Parathyroid adenoma (tissue), 2 donors: Measurements from ENCODE around the gene SYNJ2.

Source experiments
- H2AFZ ChIP-seq: fragments of 300-600 bp; sonication (generic); one replicate; pipeline ENCODE4 v1.7.0; 2017; ENCODE audit warnings: antibody characterized with exemption, mild to moderate bottlenecking
- H3K27ac ChIP-seq: fragments of 300-600 bp; sonication (generic); one replicate; pipeline ENCODE4 v1.7.0; 2017
- H3K27me3 ChIP-seq: fragments of 300-600 bp; sonication (generic); one replicate; pipeline ENCODE4 v1.7.0; 2017; ENCODE audit warnings: low read length; ENCODE audit not compliant: control insufficient read depth, insufficient read depth
- H3K36me3 ChIP-seq: fragments of 300-600 bp; sonication (generic); one replicate; pipeline ENCODE4 v1.7.0; 2017; ENCODE audit warnings: low read length; ENCODE audit not compliant: control insufficient read depth, insufficient read depth
- H3K4me1 ChIP-seq: fragments of 300-600 bp; sonication (generic); one replicate; pipeline ENCODE4 v1.7.0; 2017; ENCODE audit warnings: control low read depth
- H3K4me2 ChIP-seq: fragments of 300-600 bp; sonication (generic); one replicate; pipeline ENCODE4 v1.7.0; 2017; ENCODE audit warnings: low read length
- H3K4me3 ChIP-seq: fragments of 300-600 bp; sonication (generic); one replicate; pipeline ENCODE4 v1.7.0; 2017; ENCODE audit warnings: low read depth, low read length
- H3K79me2 ChIP-seq: fragments of 300-600 bp; sonication (generic); one replicate; pipeline ENCODE4 v1.7.0; 2017; ENCODE audit warnings: control low read depth
- H3K9ac ChIP-seq: fragments of 300-600 bp; sonication (generic); one replicate; pipeline ENCODE4 v1.7.0; 2017; ENCODE audit warnings: mild to moderate bottlenecking
- H3K9me3 ChIP-seq: fragments of 300-600 bp; sonication (generic); one replicate; pipeline ENCODE4 v1.7.0; 2017; ENCODE audit warnings: low read length; ENCODE audit not compliant: control insufficient read depth
- TF ChIP-seq, protein P1 (sequence below): fragments of 300-600 bp; sonication (generic); IDR thresholded peaks from one replicate; pipeline ENCODE4 v1.7.0; 2017; ENCODE audit warnings: antibody characterized with exemption, mild to moderate bottlenecking
- donor health status: primary hyperparathyroidism.

SYNJ2 gene

GRCh38 chr6:158070513-158070912 lies 88.8 kb downstream of the SYNJ2 start:
- no peaks in the 10 kb centered on the region for H3K4me1 ChIP-seq
- TF ChIP-seq, protein P1, sequence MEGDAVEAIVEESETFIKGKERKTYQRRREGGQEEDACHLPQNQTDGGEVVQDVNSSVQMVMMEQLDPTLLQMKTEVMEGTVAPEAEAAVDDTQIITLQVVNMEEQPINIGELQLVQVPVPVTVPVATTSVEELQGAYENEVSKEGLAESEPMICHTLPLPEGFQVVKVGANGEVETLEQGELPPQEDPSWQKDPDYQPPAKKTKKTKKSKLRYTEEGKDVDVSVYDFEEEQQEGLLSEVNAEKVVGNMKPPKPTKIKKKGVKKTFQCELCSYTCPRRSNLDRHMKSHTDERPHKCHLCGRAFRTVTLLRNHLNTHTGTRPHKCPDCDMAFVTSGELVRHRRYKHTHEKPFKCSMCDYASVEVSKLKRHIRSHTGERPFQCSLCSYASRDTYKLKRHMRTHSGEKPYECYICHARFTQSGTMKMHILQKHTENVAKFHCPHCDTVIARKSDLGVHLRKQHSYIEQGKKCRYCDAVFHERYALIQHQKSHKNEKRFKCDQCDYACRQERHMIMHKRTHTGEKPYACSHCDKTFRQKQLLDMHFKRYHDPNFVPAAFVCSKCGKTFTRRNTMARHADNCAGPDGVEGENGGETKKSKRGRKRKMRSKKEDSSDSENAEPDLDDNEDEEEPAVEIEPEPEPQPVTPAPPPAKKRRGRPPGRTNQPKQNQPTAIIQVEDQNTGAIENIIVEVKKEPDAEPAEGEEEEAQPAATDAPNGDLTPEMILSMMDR: no peak
- H2AFZ ChIP-seq: no peak overlapping the region
- H3K4me3 ChIP-seq: no peak overlapping the region
- H3K9ac ChIP-seq: no peak overlapping the region
- no peaks in the 10 kb centered on the region for H3K36me3 ChIP-seq
- H3K27me3 ChIP-seq: no peaks in the 10 kb centered on the region
- H3K4me2 ChIP-seq: no peak overlapping the region
- H3K79me2 ChIP-seq: no peaks in the 10 kb centered on the region
- no peaks in the 10 kb centered on the region for H3K9me3 ChIP-seq
- no peak overlapping the region for H3K27ac ChIP-seq

- Histone ChIP-seq H3K36me3 (no peaks in the 10 kb centered on the region), H3K27me3 (no peaks in the 10 kb centered on the region), H3K4me3 (no peak overlapping the region), H3K9me3 (no peaks in the 10 kb centered on the region), H3K79me2 (no peaks in the 10 kb centered on the region), H3K27ac (no peak overlapping the region), H3K9ac (no peak overlapping the region), H2AFZ (no peak overlapping the region), H3K4me2 (no peak overlapping the region), H3K4me1 (no peaks in the 10 kb centered on the region)
- TF ChIP-seq, protein P1: no peak
Measured at GRCh38 chr6:158071121-158072082, 89.7 kb downstream of the SYNJ2 start.

DNA sequence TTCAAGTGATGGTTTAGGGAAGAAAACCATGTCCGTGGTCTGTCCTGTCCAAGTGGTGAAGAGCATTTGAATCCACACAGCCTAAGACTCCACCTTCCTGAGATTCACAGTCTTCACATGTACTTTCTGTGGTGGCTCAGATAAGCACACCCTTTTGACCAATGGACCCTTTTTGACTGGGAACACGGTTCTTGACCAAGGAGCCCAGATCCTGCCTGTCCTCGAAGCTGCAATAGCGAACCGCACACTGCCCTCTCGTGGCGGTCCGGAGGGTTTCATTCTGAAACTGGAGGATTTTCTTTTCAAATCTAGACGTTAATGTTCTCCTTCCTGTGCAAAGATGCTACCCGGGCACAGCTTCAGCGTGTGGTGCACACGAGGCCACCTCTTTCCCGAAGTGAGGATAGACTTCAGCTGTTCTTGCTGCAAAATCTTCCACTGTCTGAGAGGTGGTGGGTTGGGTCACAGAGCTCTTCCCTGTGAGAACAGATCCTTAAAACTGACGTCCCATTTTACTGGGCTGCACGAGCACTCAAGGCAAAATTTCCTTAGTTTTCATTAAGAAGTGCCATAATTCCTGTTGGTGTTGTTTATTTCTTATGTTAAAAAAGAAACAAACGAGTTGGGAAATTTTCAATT lies 90.5 kb downstream of the SYNJ2 start:
- no peak overlapping the region for H3K27ac ChIP-seq

DNA sequence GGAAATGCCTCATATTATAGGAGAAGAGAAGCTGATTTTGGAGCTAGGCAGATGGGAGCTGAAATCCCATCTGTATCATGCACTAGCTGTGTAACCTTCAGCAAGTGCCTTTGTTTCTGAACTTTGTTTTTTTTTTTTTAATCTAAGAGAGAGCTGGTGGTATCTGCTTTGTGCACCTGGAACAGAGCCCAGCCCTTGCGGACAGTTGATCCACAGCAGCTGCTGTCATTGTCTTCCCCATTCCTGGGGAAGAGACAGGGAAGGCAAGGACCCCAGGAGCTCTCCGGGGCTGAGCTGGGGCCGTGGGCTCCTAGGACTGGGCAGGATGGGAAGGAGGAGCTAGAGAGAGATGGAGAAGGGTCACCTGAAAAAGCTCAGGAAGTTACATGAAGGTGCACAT lies 92.1 kb downstream of the SYNJ2 start:
- no peak overlapping the region for H3K9ac ChIP-seq
- no peak overlapping the region for H3K27ac ChIP-seq
- H3K4me1 ChIP-seq: no peaks in the 10 kb centered on the region
- no peak overlapping the region for H2AFZ ChIP-seq
- TF ChIP-seq, protein P1: no peak
- no peak overlapping the region for H3K4me3 ChIP-seq
- no peaks in the 10 kb centered on the region for H3K27me3 ChIP-seq
- no peak overlapping the region for H3K4me2 ChIP-seq
- H3K9me3 ChIP-seq: no peaks in the 10 kb centered on the region
- no peaks in the 10 kb centered on the region for H3K79me2 ChIP-seq
- H3K36me3 ChIP-seq: no peaks in the 10 kb centered on the region

More for the DNA sequence above, 90.5 kb downstream of the SYNJ2 start:
- H3K4me1 ChIP-seq: no peaks in the 10 kb centered on the region
- H2AFZ ChIP-seq: peak overlapping the region; percentile 1
- H3K36me3 ChIP-seq: no peaks in the 10 kb centered on the region
- H3K79me2 ChIP-seq: no peaks in the 10 kb centered on the region
- H3K4me2 ChIP-seq: no peak overlapping the region
- H3K9ac ChIP-seq: no peak overlapping the region
- no peak overlapping the region for H3K4me3 ChIP-seq
- TF ChIP-seq, protein P1: peak; percentile 85
- H3K9me3 ChIP-seq: no peaks in the 10 kb centered on the region
- H3K27me3 ChIP-seq: no peaks in the 10 kb centered on the region
